Measurements from ENCODE around the gene SLC25A51.

The SLC25A51 gene, protein sequence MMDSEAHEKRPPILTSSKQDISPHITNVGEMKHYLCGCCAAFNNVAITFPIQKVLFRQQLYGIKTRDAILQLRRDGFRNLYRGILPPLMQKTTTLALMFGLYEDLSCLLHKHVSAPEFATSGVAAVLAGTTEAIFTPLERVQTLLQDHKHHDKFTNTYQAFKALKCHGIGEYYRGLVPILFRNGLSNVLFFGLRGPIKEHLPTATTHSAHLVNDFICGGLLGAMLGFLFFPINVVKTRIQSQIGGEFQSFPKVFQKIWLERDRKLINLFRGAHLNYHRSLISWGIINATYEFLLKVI

DNA sequence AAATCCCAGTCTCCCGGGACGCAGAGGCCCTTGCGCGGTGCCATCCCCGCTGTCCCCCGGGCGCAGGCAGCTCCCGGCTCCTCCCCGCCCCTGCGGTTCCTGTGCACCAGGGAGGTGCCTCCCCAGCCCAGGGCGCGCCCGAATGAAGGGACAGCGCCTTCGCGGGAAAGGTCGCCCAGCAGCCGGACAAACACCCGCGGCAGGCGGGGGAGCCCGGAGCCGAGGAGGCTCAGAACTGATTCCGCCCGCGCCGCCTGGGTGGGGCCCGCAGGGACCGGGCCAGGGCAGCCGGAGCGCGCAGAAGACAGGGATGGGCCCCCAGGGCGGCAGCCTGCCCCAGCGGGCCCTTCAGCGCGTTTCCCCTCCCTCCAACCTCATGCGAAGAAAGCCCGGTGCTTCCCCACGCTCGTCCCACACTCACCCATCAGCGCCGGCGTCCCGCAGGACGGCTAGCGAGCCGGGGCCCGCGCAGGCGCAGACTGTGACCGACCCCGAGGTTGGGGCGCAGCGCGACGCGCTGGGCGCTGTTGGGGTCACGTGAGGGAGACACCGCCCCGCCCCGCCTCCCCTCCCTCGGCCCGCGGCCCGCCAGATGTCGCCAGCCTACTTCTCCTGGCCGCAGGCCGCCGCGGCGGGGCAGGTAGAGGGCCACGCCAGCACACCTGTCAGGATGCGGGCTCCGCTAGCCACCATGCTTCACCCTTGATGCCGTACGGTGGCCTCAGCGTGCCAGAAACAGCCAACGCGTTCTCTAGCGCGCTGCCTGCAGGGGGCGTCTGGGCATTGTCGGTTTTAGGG is at the start of gene SLC25A51:
SLC25A51 (minus strand) TSS at position 481 of the 798 bp plus-strand sequence. CDS start 15,577 bp downstream, outside the sequence.
- peak; percentile 89 for DNase-seq

DNA sequence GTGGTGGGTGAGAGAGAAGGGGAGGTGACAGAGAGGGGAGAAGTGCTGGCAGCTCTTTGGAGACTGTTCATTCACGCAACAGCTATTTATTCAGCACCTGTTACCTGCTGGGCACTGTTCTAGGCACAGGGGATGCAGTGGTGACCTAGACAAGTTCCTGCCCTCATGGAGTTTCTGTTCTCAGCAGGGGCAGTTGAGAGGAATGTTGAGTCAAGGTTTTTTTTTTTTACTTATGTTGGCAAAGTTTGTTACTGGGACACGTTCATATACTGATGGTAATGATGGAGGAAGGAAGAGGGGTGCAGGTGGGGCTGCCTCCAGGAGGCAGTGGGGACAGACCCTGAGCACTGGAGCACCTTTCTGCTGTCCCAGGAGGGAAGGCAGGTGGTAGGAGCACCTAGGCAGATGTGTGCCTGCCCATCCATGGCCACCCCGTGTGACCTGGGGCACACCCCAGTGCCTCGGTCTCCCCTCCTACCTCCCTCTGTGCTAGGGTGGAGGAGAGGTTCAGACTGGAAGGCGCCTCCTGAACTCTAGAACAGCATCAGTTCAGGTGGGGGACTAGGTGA is 49.4 kb upstream of the SLC25A51 start:
- no peak for DNase-seq

DNA sequence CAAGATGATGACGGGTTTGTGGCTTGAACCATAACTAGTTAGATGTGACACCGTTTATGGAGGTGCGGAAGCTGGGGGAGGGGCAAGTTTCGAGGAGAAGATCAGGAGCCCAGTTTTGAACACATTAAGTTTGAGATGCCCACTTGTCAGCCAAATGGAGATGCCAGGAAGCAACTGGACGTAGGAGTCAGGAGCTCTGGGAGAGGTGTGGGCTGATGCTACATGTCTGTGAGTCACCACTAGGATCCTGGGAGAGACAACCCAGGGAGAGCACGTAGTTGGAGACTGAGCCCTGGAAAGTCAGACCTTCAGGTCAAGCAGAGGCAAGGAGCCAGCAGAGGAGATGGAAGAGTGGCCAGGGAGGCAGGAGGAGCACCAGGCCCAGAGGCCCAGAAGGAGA is 48.8 kb upstream of the SLC25A51 start:
- no peak for DNase-seq

- peak; percentile 22 for DNase-seq
Measured at GRCh38 chr9:37951671-37952449, 47.9 kb upstream of the SLC25A51 start.

- no peak for DNase-seq
Measured at GRCh38 chr9:37950561-37950960, 46.6 kb upstream of the SLC25A51 start.

DNA sequence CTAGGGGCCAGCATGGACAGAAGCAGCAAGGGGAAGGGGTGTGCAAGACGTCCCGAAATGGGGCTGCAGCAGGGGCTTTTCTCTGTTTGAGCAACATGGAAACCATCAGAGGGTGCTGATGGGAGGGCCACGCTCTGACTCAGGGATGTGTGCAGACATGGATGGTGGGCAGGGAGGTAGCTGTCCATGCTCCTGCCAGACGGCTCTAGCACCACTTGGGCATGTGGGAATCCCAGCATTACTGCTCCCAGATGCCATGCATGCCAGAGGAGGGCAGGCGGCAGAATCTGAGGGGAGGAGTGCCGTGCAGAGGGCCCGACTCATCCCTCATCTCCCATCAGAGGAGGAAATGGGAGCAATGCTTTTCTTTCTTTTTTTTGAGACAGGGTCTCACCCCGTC is 45.6 kb upstream of the SLC25A51 start:
- DNase-seq, result no peak

- no peak for DNase-seq
Measured at GRCh38 chr9:37948417-37948980, 44.6 kb upstream of the SLC25A51 start.

- no peak for DNase-seq
Measured at GRCh38 chr9:37947977-37948376, 44.0 kb upstream of the SLC25A51 start.

- DNase-seq, result no peak
Measured at GRCh38 chr9:37947471-37947870, 43.5 kb upstream of the SLC25A51 start.

- no peak for DNase-seq
Measured at GRCh38 chr9:37946971-37947370, 43.0 kb upstream of the SLC25A51 start.

DNA sequence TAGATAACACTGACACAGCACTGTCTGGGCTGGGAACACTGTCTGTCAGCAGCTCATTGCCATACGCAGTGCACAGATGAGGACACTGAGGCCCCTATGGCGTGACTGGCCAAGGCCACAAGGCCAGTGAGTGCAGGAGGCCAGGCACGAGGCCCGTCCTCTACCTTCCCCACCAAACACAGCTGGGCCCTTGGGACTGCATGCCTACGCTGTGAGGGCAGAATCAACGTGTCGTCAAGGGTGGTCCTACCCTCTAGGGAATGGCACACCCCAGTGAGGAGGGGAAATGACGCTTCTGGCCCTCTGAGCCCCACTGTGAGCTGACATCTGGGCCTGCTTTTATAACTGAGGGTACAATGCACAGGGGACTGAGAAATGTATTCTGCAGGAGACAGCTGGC is 42.1 kb upstream of the SLC25A51 start:
- no peak for DNase-seq

- DNase-seq, result no peak
Measured at GRCh38 chr9:37944671-37945481, 40.9 kb upstream of the SLC25A51 start.

DNA sequence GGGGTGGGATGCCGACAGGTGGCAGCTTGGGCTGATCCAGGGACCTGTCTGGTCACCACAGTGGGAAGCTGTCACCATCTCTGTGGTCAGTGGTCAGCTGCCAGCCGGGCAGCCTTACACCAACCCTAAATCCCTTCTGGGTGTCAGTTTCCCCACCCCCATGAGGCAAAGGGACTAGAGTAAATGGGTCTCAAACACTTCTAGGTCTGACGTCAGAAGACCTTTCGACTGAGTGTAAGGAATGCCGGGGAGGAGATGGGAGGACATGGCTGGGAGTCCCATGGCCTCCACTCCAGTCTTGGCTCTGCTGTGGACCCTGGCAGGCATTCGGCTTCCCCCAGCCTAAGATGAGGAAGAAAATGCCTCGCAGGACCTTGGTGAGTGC is 40.3 kb upstream of the SLC25A51 start:
- no peak for DNase-seq

- no peak for DNase-seq
Measured at GRCh38 chr9:37943345-37944265, 39.7 kb upstream of the SLC25A51 start.

DNA sequence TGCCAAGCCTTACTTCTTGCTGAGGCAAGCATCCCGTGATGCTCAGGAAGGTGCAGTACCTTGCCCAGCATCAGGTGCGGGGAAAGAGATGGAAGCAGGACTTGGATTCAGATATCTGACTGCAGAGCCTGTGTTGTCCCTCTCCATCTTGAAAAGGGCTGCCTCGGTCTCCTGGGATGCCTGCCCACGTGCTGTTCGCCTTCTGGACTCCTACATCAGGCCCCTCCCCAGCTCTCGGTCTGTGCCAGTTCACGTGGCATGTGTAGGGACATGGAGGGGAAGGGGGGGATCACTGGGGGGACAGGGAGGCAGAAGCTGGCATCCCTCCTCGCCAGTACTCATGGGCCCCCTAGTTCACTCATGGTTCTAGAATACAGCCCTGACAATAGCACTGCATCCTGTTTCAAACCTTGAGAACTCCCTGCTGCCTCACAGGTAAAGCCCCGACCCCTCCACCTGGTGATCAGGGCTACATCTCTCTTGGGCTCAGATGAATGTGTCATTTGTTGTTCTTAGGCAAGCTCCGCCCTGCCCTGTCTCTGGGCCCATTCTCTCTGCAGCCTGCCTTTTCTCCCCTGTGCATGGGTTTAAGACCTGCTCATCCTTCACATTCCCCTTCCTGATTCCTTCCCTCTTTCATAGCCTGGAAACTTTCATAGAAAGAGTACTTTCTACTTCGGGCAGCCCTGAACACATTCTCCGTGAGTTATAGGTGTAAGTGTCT is 38.9 kb upstream of the SLC25A51 start:
- no peak for DNase-seq

DNA sequence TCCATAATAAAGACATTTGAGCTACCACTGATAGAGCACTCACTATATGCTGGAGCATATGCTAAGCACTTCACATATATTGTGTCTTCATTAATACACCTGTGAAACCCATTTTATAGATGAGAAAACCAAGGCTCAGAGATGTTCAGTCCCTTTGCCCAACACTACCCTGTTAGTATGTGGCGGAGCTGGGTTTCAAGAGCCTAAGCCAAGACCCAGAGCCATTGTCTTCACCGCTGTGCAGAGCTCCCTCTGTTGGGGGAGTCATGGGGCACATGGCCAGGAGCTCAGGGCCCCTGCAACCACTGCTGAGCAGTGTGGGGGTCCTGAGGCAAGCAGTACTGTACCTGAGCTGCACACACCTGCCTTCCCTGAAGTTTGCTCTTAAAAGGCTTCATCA is 37.3 kb upstream of the SLC25A51 start:
- DNase-seq, result peak; percentile 10

DNA sequence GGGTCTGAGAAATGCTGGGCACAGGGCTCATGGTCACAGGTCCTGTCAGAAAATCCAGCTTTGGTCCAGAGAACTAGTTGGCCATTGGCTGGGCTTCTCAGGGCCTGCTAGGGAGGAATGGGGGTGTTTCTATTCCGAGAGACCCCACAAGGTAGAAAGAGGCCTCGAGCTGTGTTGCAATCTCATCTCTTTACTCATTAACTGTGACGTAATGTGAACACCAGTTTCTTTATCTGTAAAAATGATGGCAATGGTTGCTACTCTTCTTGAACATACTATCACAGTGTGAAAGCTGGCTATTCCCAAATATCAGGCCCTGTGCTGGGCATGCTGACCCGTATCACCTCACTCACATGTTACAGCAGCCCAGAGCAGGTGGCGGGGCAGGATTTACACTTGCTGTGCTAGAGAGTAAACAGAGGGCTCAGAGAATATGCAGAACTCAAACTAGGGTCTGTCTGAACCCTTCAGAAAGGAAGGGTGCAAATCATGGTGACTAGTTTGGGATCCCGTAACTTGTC is 35.7 kb upstream of the SLC25A51 start:
- no peak for DNase-seq

DNA sequence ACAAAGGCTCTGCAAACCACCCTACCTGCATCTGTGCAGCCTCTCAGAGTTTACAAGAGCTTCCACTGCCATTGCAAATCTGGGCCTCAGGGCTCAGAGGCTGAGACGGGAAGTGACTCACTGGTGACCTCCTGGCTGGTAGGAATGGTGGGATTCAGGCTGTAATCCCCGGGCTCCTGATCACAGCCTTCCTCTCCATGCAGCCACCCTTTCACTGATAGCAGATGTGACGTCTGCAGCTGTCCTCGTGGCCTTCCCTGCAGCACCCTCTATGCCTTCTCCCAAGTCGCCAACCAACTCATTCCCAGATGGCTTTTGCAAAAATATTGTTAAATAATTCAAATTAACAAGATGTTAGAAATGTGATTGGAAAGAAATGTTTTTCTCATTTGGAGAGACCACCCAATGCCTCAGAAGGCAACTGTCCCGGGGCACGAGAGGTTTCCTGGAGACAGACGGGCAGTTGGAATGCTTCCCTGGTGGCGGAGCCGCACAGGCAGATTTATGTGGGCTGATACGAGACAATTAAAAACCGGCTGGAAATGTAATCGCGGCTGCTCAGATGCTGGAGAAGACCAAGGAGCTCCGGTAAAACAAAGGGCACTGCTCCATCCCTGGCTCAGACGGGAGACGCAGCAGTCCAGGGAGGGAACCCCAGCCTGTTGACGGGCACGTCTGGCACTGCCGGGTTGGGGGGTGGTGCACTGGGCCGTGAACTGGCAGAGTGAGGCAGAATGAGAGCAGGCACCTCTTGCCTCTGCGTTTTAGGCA is 34.4 kb upstream of the SLC25A51 start:
- no peak for DNase-seq

- no peak for DNase-seq
Measured at GRCh38 chr9:37937366-37937765, 33.4 kb upstream of the SLC25A51 start.
